Mucosa of descending colon (tissue), 3 donors: ENCODE results near the gene CACNA2D3. TPM values are rescaled to one million over a fixed set of nuclear protein-coding genes. Genes with fewer than 3 reads are reported as not detected.

Experiments used
- ATAC-seq: fragments of 200-7000 bp; cut with Tn5 transposase; one replicate; pipeline ENCODE4 v1.9.1; 2020; ENCODE audit warnings: mild to moderate bottlenecking, moderate library complexity
- DNase-seq, 3 donors: peaks; one replicate each; pipeline ENCODE4 v3.0.0-alpha.2; 2020
- H3K36me3 ChIP-seq: fragments of 200-600 bp; one replicate; pipeline ENCODE4 v1.8.0; 2021; ENCODE audit warnings: low read depth, mild to moderate bottlenecking
- H3K4me1 ChIP-seq: fragments of 200-600 bp; one replicate; pipeline ENCODE4 v1.8.0; 2021; ENCODE audit warnings: low read depth, mild to moderate bottlenecking
- H3K4me3 ChIP-seq: fragments of 200-600 bp; one replicate; pipeline ENCODE4 v1.8.0; 2021; ENCODE audit warnings: mild to moderate bottlenecking
- H3K9me3 ChIP-seq: fragments of 200-600 bp; one replicate; pipeline ENCODE4 v1.8.0; 2021; ENCODE audit warnings: mild to moderate bottlenecking
- CTCF ChIP-seq: fragments of 200-600 bp; IDR thresholded peaks from one replicate; pipeline ENCODE4 v1.8.0; 2022; ENCODE audit warnings: antibody characterized with exemption, mild to moderate bottlenecking
- intact Hi-C, 2 donors: fragments of 100-400 bp; cut with DNase I in 1 of 2; cut with micrococcal nuclease in 1 of 2; formaldehyde crosslinking; loops; one replicate each; pipeline versions ENCODE4 v1.11.0 to v1.11.1; 2022; cut with DNase I, micrococcal nuclease
- total RNA-seq, 3 donors: library from RNA; stranded (reverse); fragmentation: NEBNext Ultra II Directional in 2 of 3; extraction: Animal tissue kit (Norgen Biotek cat#: 25700) in 2 of 3; gene quantifications; one replicate each; pipeline versions ENCODE4 v1.2.1 to v1.2.4, GENCODE V29; 2021 to 2023
- donor health status: DM: no; HTN: no; CAD: no; lungs with moderate emphysema.
- donor health status: DM: no; HTN: no; CAD: no.
- donor health status: DM: no; HTN: yes; CAD: no.

CACNA2D3 gene
- total RNA-seq, 3 donors from 2014 or later = 0.34 to 3.5 (median 0.55) TPM

GRCh38 chr3:54299169-54299935 lies 177.0 kb downstream of the CACNA2D3 start:
- ATAC-seq = no peak
- intact Hi-C loops = no loop called here
- no peak for DNase-seq
- Histone ChIP-seq H3K36me3 (no peaks in the 10 kb centered on the region), H3K4me3 (no peak overlapping the region), H3K4me1 (no peaks in the 10 kb centered on the region), H3K9me3 (no peaks in the 10 kb centered on the region)
- no peak for TF ChIP-seq CTCF

GRCh38 chr3:54303517-54304375 lies 181.4 kb downstream of the CACNA2D3 start:
- H3K4me3 ChIP-seq = no peak overlapping the region
- no peaks in the 10 kb centered on the region for H3K36me3 ChIP-seq
- intact Hi-C loops = no loop called here
- ATAC-seq (no peak), DNase-seq (no peak)
- H3K4me1 ChIP-seq = no peaks in the 10 kb centered on the region
- no peak for TF ChIP-seq CTCF
- H3K9me3 ChIP-seq = no peaks in the 10 kb centered on the region

- TF ChIP-seq CTCF = no peak
- intact Hi-C loops = no loop called here
- DNase-seq (no peak), ATAC-seq (no peak)
- H3K36me3 ChIP-seq = no peaks in the 10 kb centered on the region
- H3K9me3 ChIP-seq = no peaks in the 10 kb centered on the region
- H3K4me3 ChIP-seq = no peak overlapping the region
- H3K4me1 ChIP-seq = no peaks in the 10 kb centered on the region
Observed at GRCh38 chr3:54304877-54305276, 182.5 kb downstream of the CACNA2D3 start.

GRCh38 chr3:54305409-54306099 lies 183.2 kb downstream of the CACNA2D3 start:
- TF ChIP-seq CTCF = no peak
- DNase-seq (no peak), ATAC-seq (no peak)

GRCh38 chr3:54307566-54308180 lies 185.3 kb downstream of the CACNA2D3 start:
- intact Hi-C loops = no loop called here

More at GRCh38 chr3:54305409-54306099, 183.2 kb downstream of the CACNA2D3 start:
- H3K4me3 ChIP-seq = no peak overlapping the region
- H3K9me3 ChIP-seq = no peaks in the 10 kb centered on the region
- intact Hi-C loops = no loop called here
- no peaks in the 10 kb centered on the region for H3K36me3 ChIP-seq
- H3K4me1 ChIP-seq = no peaks in the 10 kb centered on the region

More at GRCh38 chr3:54307566-54308180, 185.3 kb downstream of the CACNA2D3 start:
- no peak overlapping the region for H3K4me3 ChIP-seq
- no peak for ATAC-seq
- no peaks in the 10 kb centered on the region for H3K4me1 ChIP-seq
- no peaks in the 10 kb centered on the region for H3K36me3 ChIP-seq
- no peak for DNase-seq
- no peaks in the 10 kb centered on the region for H3K9me3 ChIP-seq
- TF ChIP-seq CTCF = no peak
